Panc1 (cell line): ENCODE results near the gene SLC22A23. TPM values are rescaled to one million over a fixed set of nuclear protein-coding genes. Genes with fewer than 3 reads are reported as not detected.

ENCODE experiments used
- ATAC-seq: fragments of 200-7000 bp; cut with Tn5 transposase; 2 replicates; pipeline ENCODE4 v1.9.1; 2020; ENCODE audit warnings: mild to moderate bottlenecking, moderate library complexity
- BruUV-seq: library from RNA; stranded (reverse); fragments of 400-500 nt; replicated peaks from 2 replicates; lab custom pipeline; 2021; lab: Mats Ljungman, UMichigan
- CTCF ChIA-PET: fragments of 300-600 bp; sonication (Branson Sonifier 250); formaldehyde crosslinking; loops from one replicate; lab custom pipeline; 2022; ENCODE audit warnings: antibody characterized with exemption; lab: Charles Lee
- POLR2A ChIA-PET: fragments of 300-600 bp; sonication (Branson Sonifier 250); formaldehyde crosslinking; loops from one replicate; lab custom pipeline; 2022; ENCODE audit warnings: antibody characterized with exemption; lab: Charles Lee
- DNase-seq: peaks from one replicate; pipeline ENCODE4 v3.0.0-alpha.2; 2010; ENCODE audit warnings: low read depth, low spot score
- H3K27ac ChIP-seq: 2 replicates; pipeline ENCODE4 v1.5.1; 2011; ENCODE audit warnings: mild to moderate bottlenecking, low read length, inconsistent platforms
- H3K27me3 ChIP-seq: fragments of 200-500 bp; sonication (Bioruptor generic); 2 replicates; pipeline ENCODE4 v1.6.0; 2014; ENCODE audit warnings: low read length, inconsistent platforms; ENCODE audit not compliant: control insufficient read depth, insufficient read depth
- H3K36me3 ChIP-seq: fragments of 200-500 bp; sonication (Bioruptor generic); 2 replicates; pipeline ENCODE4 v1.5.1; 2014; ENCODE audit warnings: inconsistent platforms, mild to moderate bottlenecking, low read length, moderate library complexity; ENCODE audit not compliant: control insufficient read depth, insufficient read depth
- H3K4me1 ChIP-seq: 2 replicates; pipeline ENCODE4 v1.5.1; 2011; ENCODE audit warnings: inconsistent platforms, mild to moderate bottlenecking, low read length, moderate library complexity; ENCODE audit not compliant: control insufficient read depth, insufficient read depth
- H3K4me3 ChIP-seq, 2 experiments: 2 replicates each; pipeline ENCODE4 v1.5.1; 2011 to 2012; ENCODE audit warnings: low read depth in 2 of 2, low read length in 2 of 2, mild to moderate bottlenecking in 2 of 2, inconsistent platforms in 1 of 2, moderate library complexity in 1 of 2
- H3K9me3 ChIP-seq: fragments of 200-500 bp; sonication (Bioruptor generic); 2 replicates; pipeline ENCODE4 v1.5.1; 2014; ENCODE audit warnings: low read depth, mild to moderate bottlenecking, inconsistent platforms, low read length, moderate library complexity; ENCODE audit not compliant: control insufficient read depth, insufficient read depth
- POLR2AphosphoS5 ChIP-seq: IDR thresholded peaks from 2 replicates; pipeline ENCODE4 v1.6.1; 2012; ENCODE audit warnings: mild to moderate bottlenecking, low read depth, low read length, moderate library complexity
- REST ChIP-seq, 2 experiments: IDR thresholded peaks; 2 replicates each; pipeline ENCODE4 v1.6.1; 2011 to 2012; ENCODE audit warnings: low read depth in 2 of 2, control low read depth in 1 of 2, low read length in 1 of 2, mild to moderate bottlenecking in 1 of 2, moderate library complexity in 1 of 2; ENCODE audit not compliant: insufficient read depth in 1 of 2
- SIN3A ChIP-seq: IDR thresholded peaks from 2 replicates; pipeline ENCODE4 v1.6.1; 2012; ENCODE audit warnings: low read depth, mild to moderate bottlenecking, low read length, moderate library complexity, borderline replicate concordance; ENCODE audit not compliant: insufficient read depth
- TCF7L2 ChIP-seq: IDR thresholded peaks from 2 replicates; pipeline ENCODE4 v1.6.1; 2011; ENCODE audit warnings: mild to moderate bottlenecking, low read depth, low read length, inconsistent platforms
- in situ Hi-C: cut with HindIII; loops from 2 replicates; pipeline ENCODE4 v1.10.0; 2016; ENCODE audit warnings: low sequenced_read_pairs, low pct_unique_long_range_greater_than_20kb
- intact Hi-C: fragments of 100-400 bp; cut with micrococcal nuclease; formaldehyde crosslinking; loops from one replicate; pipeline ENCODE4 v1.10.0; 2022; ENCODE audit not compliant: unreplicated experiment
- total RNA-seq: library from RNA; stranded (reverse); gene quantifications from one replicate; pipeline ENCODE4 v1.2.1, GENCODE V29; 2021; ENCODE audit not compliant: unreplicated experiment
- TF ChIP-seq, protein P1 (sequence below): fragments of 450-650 bp; IDR thresholded peaks from 2 replicates; pipeline ENCODE4 v1.5.1; 2017; ENCODE audit warnings: mild to moderate bottlenecking

The SLC22A23 gene
- total RNA-seq, 1 experiment from 2014 or later = 4.5 TPM

DNA sequence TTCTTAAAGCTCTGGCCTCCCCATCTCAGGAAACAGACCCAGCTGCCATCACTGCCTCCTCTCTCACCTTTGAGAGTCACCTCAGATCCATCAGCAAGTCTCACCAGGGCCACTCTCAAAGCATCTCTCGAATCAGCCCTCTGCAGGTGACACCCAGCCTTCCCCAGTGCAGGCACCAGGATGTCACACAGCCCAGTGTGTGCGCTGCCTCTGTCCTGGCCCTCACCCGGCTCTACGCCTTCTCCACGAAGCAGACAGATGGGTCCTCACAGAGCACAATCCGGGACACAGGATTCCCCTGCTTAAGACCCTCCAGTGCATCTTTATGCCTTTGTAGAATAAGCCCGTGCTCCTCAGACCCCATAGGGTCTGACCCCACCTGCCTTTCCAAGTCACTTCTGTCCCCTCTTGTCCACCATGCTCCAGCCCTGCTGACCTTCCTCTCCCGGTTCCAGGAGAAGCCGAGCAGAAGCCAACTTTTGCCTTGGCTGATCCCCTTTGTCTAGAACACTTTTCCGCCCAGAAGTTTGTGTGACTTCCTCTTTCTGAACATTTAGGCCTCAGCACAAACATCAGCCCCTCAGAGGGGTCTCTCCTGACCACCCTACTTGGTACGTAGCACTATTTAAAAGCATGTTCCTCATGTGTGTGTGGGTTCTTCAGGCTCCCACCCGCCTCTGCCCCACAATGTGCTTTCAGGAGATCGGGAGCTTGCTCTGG lies 137.9 kb downstream of the SLC22A23 start:
- no peak for DNase-seq
- no TSS peak for BruUV-seq

GRCh38 chr6:3318226-3318625 lies 138.6 kb downstream of the SLC22A23 start:
- no peaks in the 10 kb centered on the region; the same call in 1 of the 2 replicates for H3K27me3 ChIP-seq

More for the DNA sequence above, 137.9 kb downstream of the SLC22A23 start:
- ChIA-PET CTCF (no interaction called here), POLR2A (no interaction called here)
- Histone ChIP-seq H3K9me3 (no peaks in the 10 kb centered on the region), H3K36me3 (no peaks in the 10 kb centered on the region), H3K4me3 (no peak overlapping the region), H3K27me3 (no peaks in the 10 kb centered on the region; the same call in 1 of the 2 replicates), H3K4me1 (no peaks in the 10 kb centered on the region), H3K27ac (no peak overlapping the region)
- TF ChIP-seq TCF7L2 (no peak), POLR2AphosphoS5 (no peak), SIN3A (no peak), REST (IDR thresholded peaks at IDR 0.05; ENCODE audit: insufficient read depth in 1 of 2, low read depth in 2 of 2, low read length in 1 of 2) (no peak)
- TF ChIP-seq, protein P1, sequence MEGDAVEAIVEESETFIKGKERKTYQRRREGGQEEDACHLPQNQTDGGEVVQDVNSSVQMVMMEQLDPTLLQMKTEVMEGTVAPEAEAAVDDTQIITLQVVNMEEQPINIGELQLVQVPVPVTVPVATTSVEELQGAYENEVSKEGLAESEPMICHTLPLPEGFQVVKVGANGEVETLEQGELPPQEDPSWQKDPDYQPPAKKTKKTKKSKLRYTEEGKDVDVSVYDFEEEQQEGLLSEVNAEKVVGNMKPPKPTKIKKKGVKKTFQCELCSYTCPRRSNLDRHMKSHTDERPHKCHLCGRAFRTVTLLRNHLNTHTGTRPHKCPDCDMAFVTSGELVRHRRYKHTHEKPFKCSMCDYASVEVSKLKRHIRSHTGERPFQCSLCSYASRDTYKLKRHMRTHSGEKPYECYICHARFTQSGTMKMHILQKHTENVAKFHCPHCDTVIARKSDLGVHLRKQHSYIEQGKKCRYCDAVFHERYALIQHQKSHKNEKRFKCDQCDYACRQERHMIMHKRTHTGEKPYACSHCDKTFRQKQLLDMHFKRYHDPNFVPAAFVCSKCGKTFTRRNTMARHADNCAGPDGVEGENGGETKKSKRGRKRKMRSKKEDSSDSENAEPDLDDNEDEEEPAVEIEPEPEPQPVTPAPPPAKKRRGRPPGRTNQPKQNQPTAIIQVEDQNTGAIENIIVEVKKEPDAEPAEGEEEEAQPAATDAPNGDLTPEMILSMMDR = no peak
- ATAC-seq = no peak
- intact Hi-C loops = no loop called here
- in situ Hi-C loops = no loop called here

More at GRCh38 chr6:3318226-3318625, 138.6 kb downstream of the SLC22A23 start:
- ChIA-PET POLR2A (no interaction called here), CTCF (no interaction called here)
- no peak for TF ChIP-seq SIN3A
- TF ChIP-seq, protein P1 = no peak
- ATAC-seq = no peak
- Histone ChIP-seq H3K27ac (no peak overlapping the region), H3K36me3 (no peaks in the 10 kb centered on the region), H3K4me3 (no peak overlapping the region), H3K9me3 (no peaks in the 10 kb centered on the region), H3K4me1 (no peaks in the 10 kb centered on the region)
- no TSS peak for BruUV-seq
- DNase-seq = no peak
- intact Hi-C loops = no loop called here
- in situ Hi-C loops = no loop called here
